GM21737 (cell line): ENCODE measurements around the gene MIGA1.
"Not testable (repeated sequence)": the region's sequence is repeated elsewhere in the genome, so short reads cannot be mapped to it uniquely, and the experiment has no call there.

Experiments
- ATAC-seq: cut with Tn5 transposase; IDR thresholded peaks from one replicate; pipeline ENCODE4 v1.9.1; 2021; ENCODE audit warnings: mild to moderate bottlenecking, moderate library complexity; ENCODE audit not compliant: unreplicated experiment

Gene MIGA1

DNA sequence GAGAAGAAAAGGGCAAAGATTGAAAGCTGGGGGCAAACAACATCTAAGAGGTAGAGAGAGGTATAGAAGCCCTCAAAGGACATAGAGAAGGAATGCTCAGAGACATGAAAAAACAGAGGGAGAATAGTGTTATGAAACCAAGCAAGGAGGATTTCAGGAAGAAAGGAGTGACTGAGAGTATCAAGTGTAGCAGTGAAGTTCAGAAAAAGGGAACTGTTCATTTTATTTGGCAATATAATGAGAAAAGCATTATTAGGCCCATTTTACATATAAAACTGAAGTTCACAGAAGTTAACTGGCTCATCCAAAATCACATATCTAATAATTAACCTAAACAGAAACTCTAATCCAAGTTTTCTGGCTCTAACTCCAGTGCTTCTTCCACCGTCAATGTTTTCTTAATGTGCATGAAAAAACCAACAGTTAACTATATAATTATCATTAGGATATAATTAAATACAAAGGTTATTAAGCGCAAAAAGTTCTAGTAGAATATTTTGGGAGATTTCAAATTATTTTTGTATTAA is 126.6 kb downstream of the MIGA1 start:
- ATAC-seq: no peak

DNA sequence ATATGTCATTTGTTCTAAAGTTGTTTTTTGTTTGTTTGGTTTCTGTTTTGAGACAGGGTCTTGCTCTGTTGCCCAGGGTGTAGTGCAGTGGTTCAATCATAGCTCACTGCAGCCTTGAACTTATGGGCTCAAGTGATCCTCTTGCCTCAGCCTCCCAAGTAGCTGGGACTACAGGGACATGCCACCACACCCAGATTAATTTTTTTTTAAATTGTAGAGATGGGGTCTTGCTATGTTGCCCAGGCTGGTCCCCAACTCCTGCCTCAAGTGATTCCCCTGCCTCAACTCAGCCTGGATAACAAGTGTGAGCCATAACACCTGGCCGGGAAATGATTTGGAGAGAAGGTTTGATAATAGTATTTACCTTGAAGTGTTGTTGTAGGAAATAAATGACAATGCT is 127.2 kb downstream of the MIGA1 start:
- no peak for ATAC-seq

DNA sequence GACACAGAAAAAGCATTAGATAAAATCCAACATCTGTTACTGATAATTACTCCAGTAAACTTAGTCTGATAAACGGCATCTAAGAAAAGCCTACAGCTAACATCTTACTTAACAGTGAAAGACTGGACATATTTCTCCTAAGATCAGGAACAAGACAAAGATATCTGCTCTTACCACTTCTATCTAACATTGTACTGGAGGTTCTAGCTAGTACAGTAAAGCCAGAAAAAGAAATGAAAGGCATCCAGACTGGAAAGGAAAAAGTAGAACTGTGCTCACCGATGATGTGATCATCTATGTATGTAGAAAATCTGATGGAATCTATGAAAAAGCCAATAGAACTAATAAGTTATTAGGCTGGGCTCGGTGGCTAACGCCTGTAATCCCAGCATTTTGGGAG is 130.7 kb downstream of the MIGA1 start:
- ATAC-seq: no peak

DNA sequence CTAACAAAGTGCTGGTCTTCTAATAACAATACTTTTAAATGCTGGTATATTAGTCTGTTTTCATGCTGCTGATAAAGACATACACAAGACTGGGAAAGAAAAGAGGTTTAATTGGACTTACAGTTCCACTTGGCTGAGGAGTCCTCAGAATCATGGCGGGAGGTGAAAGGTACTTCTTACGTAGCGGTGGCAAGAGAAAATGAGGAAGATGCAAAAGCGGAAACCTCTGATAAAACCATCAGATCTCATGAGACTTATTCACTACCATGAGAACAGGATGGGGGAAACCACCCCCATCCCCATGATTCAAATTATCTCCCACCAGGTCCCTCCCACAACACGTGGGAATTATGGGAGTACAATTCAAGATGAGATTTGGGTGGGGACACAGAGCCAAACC is 139.5 kb downstream of the MIGA1 start:
- ATAC-seq: not testable (repeated sequence)

DNA sequence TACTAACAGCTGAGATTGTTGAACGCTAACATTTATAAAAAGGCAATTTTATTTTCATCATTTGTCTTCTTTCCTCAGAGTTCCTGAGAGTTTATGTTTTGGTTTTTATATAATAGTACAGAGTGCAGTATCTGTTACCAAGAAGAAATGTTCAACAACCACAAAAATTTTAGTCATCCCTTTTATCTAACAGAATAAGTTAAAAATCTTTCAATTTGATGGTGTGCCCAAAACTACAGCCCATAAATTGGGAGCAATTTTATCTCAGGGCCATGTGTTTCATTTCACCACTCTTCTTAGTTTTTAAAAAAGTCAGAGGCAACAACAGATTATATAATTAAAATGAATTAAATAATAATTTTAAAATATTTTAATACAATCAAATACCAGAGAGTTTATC is 146.1 kb downstream of the MIGA1 start:
- no peak for ATAC-seq

DNA sequence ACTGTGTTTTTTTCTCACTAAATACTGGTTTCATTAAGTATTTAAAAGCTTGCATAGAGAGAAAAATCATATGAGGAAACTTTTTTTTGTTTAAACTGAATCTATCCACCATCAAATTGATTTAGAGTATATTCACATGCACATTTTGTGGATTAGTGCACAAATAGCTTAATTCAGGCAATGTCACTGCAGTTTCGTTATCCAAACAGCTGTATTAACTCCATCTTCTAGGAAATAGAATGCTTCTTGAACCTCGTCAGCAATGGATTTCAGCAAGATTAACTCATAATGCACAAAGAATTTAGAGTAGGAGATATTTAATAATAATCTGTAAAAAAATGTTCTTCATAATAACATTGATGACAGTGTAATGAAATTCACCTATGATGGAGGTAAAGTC is 146.5 kb downstream of the MIGA1 start:
- no peak for ATAC-seq

DNA sequence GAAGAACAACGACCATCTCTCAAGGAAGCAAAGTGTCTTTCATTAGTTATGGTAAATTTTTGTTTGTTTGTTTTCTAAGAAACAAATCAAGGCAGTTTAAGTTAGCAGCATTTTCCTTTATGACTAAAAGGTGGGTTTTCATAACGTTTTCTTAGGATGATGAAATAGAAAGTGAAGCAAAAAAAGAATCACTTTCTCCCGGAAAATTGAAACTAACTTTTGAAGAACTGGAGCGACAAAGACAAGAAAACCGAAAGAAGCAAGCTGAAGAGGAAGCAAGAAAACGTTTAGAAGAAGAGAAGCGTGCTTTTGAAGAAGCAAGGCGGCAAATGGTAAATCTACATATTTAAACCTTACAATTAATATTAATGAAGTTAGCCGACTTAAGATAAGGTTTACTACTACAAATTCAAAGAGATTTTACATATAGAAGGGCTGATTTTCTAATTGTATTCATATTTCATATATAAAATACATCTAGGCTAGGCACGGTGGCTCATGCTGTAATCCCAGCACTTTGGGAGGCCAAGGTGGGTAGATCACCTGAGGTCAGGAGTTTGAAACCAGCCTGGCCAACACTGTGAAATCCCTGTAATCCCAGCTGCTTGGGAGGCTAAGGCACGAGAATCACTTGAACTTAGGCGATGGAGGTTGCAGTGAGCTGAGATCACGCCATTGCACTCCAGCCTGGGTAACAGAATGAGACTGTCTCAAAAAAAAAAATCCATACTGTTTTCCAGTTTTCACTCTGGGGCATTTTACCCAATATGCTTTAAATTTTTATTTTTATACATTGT is 147.3 kb downstream of the MIGA1 start:
- ATAC-seq: no peak

DNA sequence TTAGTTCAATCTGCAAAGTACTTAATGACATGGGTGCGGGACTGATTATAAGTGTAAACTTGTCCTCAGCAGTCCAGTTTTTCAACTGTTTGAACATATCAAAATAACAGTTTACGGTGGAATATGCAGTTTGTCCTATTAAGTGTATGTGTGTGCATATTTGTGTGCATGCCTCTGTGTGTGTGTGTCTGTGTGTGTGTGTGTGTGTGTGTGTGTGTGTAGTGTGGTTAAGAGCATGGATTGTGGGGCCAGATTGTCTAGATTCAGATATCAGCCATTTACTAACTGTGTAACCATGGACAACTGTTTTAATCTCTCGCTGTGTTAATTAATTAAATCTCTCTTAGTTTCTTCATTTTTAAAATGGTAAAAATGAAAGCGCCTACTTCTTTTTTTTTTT is 148.0 kb downstream of the MIGA1 start:
- no peak for ATAC-seq
